Amniotic stem cell (primary cell): Measurements from ENCODE around the gene RD3L.
"Not testable (repeated sequence)": the region's sequence is repeated elsewhere in the genome, so short reads cannot be mapped to it uniquely, and the experiment has no call there.

ENCODE experiments used
- DNase-seq: peaks from one replicate; lab custom pipeline; 2025; lab: John Stamatoyannopoulos, UW

Gene RD3L

GRCh38 chr14:103941973-103942736 lies at the start of gene RD3L:
Gene RD3L (minus strand): TSS chr14:103942529. CDS start chr14:103941695, 834 bp downstream.
- DNase-seq = no peak

- no peak for DNase-seq
Measured at GRCh38 chr14:103989964-103990363, 47.6 kb upstream of the RD3L start.

- DNase-seq = no peak
Measured at GRCh38 chr14:103989034-103989433, 46.7 kb upstream of the RD3L start.

- no peak for DNase-seq
Measured at GRCh38 chr14:103984196-103984595, 41.9 kb upstream of the RD3L start.

GRCh38 chr14:103980623-103981238 lies 38.4 kb upstream of the RD3L start:
- not testable (repeated sequence) for DNase-seq

- DNase-seq = no peak
Measured at GRCh38 chr14:103974575-103974974, 32.2 kb upstream of the RD3L start.

- no peak for DNase-seq
Measured at GRCh38 chr14:103973354-103973753, 31.0 kb upstream of the RD3L start.

- no peak for DNase-seq
Measured at GRCh38 chr14:103969961-103970360, 27.6 kb upstream of the RD3L start.

- no peak for DNase-seq
Measured at GRCh38 chr14:103966631-103967030, 24.3 kb upstream of the RD3L start.

- no peak for DNase-seq
Measured at GRCh38 chr14:103961928-103962578, 19.7 kb upstream of the RD3L start.

- DNase-seq = no peak
Measured at GRCh38 chr14:103960457-103961055, 18.2 kb upstream of the RD3L start.

GRCh38 chr14:103949131-103949790 lies 6.9 kb upstream of the RD3L start:
- DNase-seq = no peak

- DNase-seq = no peak
Measured at GRCh38 chr14:103948442-103948841, 6.1 kb upstream of the RD3L start.

GRCh38 chr14:103946975-103947374 lies 4.6 kb upstream of the RD3L start:
- DNase-seq = no peak

GRCh38 chr14:103943673-103944072 lies 1.3 kb upstream of the RD3L start:
- no peak for DNase-seq

- DNase-seq = no peak
Measured at GRCh38 chr14:103941462-103941861, 867 bp downstream of the RD3L start.

- DNase-seq = no peak
Measured at GRCh38 chr14:103935102-103935501, 7.2 kb downstream of the RD3L start.

- DNase-seq = no peak
Measured at GRCh38 chr14:103932791-103933490, 9.4 kb downstream of the RD3L start.

GRCh38 chr14:103931422-103931821 lies 10.9 kb downstream of the RD3L start:
- no peak for DNase-seq

GRCh38 chr14:103930051-103930604 lies 12.2 kb downstream of the RD3L start:
- no peak for DNase-seq
